Ectodermal cell (in vitro differentiated cells): ENCODE results near the gene FBXL7.

ENCODE experiments used
- H3K27ac ChIP-seq: 2 replicates; pipeline ENCODE4 v1.7.0; 2013; ENCODE audit warnings: mild to moderate bottlenecking, low read depth, low read length; ENCODE audit not compliant: insufficient read depth, poor library complexity, severe bottlenecking
- H3K27me3 ChIP-seq: 2 replicates; pipeline ENCODE4 v1.7.0; 2013; ENCODE audit warnings: mild to moderate bottlenecking, low read length; ENCODE audit not compliant: insufficient read depth, control insufficient read depth, poor library complexity, severe bottlenecking
- H3K36me3 ChIP-seq: one replicate; pipeline ENCODE4 v1.7.0; 2013; ENCODE audit warnings: low read length; ENCODE audit not compliant: control insufficient read depth, insufficient read depth
- H3K4me1 ChIP-seq: one replicate; pipeline ENCODE4 v1.7.0; 2013; ENCODE audit warnings: low read length; ENCODE audit not compliant: control insufficient read depth, insufficient read depth
- H3K4me3 ChIP-seq: 2 replicates; pipeline ENCODE4 v1.7.0; 2013; ENCODE audit warnings: low read depth, low read length, control low read depth; ENCODE audit not compliant: insufficient read depth
- H3K9me3 ChIP-seq: 2 replicates; pipeline ENCODE4 v1.7.0; 2013; ENCODE audit warnings: mild to moderate bottlenecking, low read length, moderate library complexity; ENCODE audit not compliant: control insufficient read depth
- WGBS, 2 experiments: methylation state at CpG; one replicate each; pipeline ENCODE4 v1.1.7; 2013; ENCODE audit warnings: missing lambda C conversion rate in 2 of 2; 5-methylcytosine and 5-hydroxymethylcytosine counted together

The FBXL7 gene

DNA sequence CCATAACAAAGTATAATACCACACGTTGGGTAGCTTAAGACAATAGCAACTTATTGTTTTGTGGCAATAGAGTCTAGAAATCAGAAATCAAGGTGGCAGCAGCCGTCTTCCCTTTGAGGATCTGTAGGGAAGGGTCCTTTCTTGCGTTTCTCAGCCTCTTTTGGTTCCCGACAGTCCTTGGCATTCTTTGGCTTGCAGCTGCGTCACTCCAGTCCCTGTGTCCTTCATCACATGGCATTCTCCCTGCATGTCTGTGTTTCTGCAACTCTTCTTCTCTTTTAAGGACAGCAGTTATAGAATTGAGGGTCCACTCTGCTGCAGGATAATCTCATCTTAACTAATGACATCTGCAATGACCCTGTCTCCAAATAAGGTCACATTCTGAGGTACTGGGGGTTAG is 140.1 kb downstream of the FBXL7 start:
- Histone ChIP-seq H3K4me1 (no peaks in the 10 kb centered on the region), H3K9me3 (no peaks in the 10 kb centered on the region), H3K27me3 (no peaks in the 10 kb centered on the region), H3K4me3 (no peak overlapping the region), H3K27ac (no peak overlapping the region), H3K36me3 (no peaks in the 10 kb centered on the region)
- WGBS, 2 experiments: 93 to 97% methylated on average over 4 to 5 of the region's 5 CpGs

DNA sequence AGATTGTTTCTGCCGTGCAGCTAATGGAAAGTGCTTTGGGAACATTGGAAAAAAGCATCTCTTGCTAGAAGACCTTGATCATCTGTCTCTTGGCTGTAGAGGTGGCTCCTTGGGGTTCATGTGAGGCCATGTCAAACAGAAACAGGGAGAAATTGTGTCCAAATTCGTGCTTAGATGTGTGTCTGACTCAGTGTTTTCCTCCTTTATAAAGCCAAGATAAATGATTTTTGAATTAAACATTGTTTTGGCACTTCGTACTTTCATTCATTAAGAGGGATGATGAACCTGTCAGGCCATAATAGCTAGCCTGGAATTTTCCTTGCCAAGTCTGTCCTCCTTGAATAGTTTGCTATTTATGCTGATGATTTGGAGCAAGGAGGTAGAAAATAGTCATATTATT is 143.8 kb downstream of the FBXL7 start:
- WGBS, 2 experiments: 91 to 96% methylated on average over 3 of the region's 3 CpGs
- Histone ChIP-seq H3K4me1 (no peaks in the 10 kb centered on the region), H3K9me3 (no peaks in the 10 kb centered on the region), H3K4me3 (no peak overlapping the region), H3K27me3 (no peaks in the 10 kb centered on the region), H3K27ac (no peak overlapping the region), H3K36me3 (no peaks in the 10 kb centered on the region)

DNA sequence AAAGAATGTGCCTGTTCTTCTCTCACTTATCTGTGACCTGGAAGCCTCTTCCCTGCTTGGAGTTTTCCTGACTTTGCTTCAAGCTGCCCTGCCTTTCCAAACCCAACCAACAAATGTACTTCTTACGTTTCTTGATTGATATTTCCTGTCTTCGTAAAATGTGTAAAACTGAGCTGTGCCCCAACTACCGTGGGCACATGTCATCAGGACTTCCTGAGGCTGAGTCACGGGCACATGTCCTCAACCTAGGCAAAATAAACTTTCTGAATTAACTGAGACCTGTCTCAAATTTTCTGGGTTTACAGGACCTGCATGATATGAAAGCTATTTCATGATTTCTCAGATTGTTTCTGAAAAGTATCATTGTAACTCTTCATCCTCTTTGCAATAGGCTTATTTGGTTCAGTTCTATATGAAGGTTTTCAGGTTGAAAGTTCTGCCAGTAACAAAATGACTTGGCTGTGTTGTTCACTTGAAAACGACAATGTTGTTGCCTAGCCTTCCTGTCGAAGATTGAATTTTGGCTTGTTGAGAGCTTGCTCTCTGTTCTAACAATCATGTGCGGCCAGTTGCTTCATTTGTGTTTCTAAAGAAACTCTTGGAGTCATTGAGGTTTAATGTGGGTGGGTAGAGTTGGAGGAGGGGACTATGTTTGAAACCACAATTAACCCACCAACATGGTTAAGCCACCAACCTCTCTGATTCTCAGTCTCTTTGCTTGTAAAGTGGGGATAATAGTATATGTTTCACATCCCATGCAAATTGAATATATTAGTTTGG is 145.6 kb downstream of the FBXL7 start:
- H3K27me3 ChIP-seq: no peaks in the 10 kb centered on the region
- H3K4me1 ChIP-seq: no peaks in the 10 kb centered on the region
- no peak overlapping the region for H3K27ac ChIP-seq
- H3K9me3 ChIP-seq: no peaks in the 10 kb centered on the region
- WGBS, 2 experiments: 63 to 66% methylated on average over 7 of the region's 7 CpGs
- no peak overlapping the region for H3K4me3 ChIP-seq
- no peaks in the 10 kb centered on the region for H3K36me3 ChIP-seq

DNA sequence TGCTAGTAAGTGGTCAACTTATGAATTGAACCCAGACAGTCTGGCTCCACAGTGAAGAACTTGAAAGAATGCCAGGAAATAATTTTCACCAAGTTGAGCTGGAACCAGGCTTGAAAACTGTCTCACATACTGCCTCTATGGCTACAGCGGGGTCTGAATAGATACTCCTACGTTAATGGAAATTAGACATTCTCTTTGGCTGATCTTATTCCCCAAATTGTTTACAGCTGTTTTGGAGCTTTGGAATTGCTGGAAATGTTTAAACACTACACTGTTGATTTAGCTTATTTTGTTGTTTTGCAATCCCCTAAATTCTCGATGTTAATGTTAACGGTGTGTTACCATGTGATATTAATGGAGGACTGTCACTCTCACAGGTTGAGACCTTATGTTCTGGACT is 146.4 kb downstream of the FBXL7 start:
- no peak overlapping the region for H3K4me3 ChIP-seq
- no peaks in the 10 kb centered on the region for H3K9me3 ChIP-seq
- no peaks in the 10 kb centered on the region for H3K4me1 ChIP-seq
- WGBS, 2 experiments: 98 to 100% methylated on average over 4 of the region's 4 CpGs
- H3K36me3 ChIP-seq: no peaks in the 10 kb centered on the region
- H3K27me3 ChIP-seq: no peaks in the 10 kb centered on the region
- no peak overlapping the region for H3K27ac ChIP-seq

DNA sequence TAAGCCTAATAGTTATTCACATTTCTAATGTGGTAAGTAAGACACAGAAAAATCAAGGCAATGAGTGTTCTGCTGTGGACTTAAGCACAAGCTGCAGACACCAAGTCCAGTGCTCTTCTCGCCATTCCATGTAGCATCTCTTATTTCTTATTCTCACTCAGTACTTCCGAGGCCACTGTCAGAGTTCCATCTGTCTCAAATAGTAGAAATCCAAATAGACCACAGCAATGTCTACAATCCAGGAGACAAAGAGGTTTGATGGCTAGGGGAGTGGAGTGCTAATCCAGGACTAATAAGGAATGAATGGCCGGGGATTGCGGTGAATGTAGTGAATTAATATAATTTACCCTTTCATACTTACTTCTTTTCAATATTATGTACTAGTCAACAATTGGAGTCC is 147.3 kb downstream of the FBXL7 start:
- Histone ChIP-seq H3K4me3 (no peak overlapping the region), H3K9me3 (no peaks in the 10 kb centered on the region), H3K27me3 (no peaks in the 10 kb centered on the region), H3K27ac (no peak overlapping the region), H3K4me1 (no peaks in the 10 kb centered on the region), H3K36me3 (no peaks in the 10 kb centered on the region)
- 86 to 91% methylated on average over 2 to 4 of the region's 4 CpGs for WGBS, 2 experiments

DNA sequence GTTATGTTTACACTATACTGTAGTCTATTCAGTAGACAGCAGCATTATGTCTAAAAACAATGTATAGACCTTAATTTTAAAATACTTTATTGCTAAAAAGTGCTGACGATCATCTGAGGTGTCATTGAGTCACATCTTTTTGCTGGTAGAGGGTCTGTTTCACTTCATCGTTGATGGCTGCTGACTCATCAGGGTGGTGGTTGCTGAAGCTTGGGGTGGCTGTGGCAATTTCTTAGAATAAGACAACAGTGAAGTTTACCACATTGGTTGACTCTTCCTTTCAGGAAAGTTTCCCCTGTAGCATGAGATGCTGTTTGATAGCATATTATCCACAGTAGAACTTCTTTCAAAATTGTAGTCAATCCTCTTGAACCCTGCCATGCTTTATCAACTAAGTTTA is 150.3 kb downstream of the FBXL7 start:
- Histone ChIP-seq H3K9me3 (no peaks in the 10 kb centered on the region), H3K4me3 (no peak overlapping the region), H3K36me3 (no peaks in the 10 kb centered on the region), H3K27me3 (no peaks in the 10 kb centered on the region), H3K4me1 (no peaks in the 10 kb centered on the region), H3K27ac (no peak overlapping the region)
- WGBS, 2 experiments: 96 to 100% methylated on average over 2 of the region's 2 CpGs

DNA sequence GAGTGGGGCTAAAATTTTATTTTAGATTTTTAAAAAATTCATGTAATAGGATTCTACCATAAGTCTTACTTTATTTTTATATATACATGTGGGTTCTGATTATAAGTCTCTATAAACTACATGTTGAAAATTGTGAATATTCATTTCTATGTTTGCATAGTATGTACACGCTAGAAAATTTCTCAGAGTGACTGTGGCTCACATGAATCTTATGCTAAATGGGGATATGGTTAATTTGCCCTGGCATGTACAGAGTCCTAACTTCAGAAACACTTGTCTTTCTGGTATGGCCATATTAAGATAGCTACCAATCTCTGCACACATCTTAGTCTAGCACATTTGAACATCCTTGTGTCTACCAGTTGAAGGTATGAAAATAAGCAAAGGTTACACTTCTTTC is 154.8 kb downstream of the FBXL7 start:
- no peaks in the 10 kb centered on the region for H3K27me3 ChIP-seq
- H3K4me1 ChIP-seq: no peaks in the 10 kb centered on the region
- H3K4me3 ChIP-seq: no peak overlapping the region
- 93 to 94% methylated on average over 1 of the region's 1 CpG for WGBS, 2 experiments
- no peaks in the 10 kb centered on the region for H3K36me3 ChIP-seq
- H3K27ac ChIP-seq: no peak overlapping the region
- no peaks in the 10 kb centered on the region for H3K9me3 ChIP-seq

DNA sequence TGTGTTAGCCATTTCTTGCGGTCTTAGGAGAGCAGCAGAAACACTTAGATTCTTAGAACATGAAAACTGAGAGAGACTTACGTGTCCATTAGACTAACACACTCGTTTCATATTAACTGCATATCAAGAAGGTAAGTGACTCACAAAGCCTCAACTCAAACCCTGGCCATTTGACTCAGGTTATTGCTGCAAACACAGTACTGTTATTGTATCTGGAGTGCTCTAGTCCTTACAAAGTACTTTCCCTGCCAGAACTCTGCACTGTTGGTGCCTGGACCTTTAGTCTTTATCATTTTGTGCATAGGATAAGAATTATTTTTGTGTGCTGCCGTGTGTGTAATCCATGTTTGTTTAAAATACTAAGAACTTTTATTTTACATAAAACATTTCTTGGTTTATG is 155.7 kb downstream of the FBXL7 start:
- Histone ChIP-seq H3K27me3 (no peaks in the 10 kb centered on the region), H3K36me3 (no peaks in the 10 kb centered on the region), H3K27ac (no peak overlapping the region), H3K4me1 (no peaks in the 10 kb centered on the region), H3K9me3 (no peaks in the 10 kb centered on the region), H3K4me3 (no peak overlapping the region)
- 86 to 93% methylated on average over 3 to 4 of the region's 4 CpGs for WGBS, 2 experiments

DNA sequence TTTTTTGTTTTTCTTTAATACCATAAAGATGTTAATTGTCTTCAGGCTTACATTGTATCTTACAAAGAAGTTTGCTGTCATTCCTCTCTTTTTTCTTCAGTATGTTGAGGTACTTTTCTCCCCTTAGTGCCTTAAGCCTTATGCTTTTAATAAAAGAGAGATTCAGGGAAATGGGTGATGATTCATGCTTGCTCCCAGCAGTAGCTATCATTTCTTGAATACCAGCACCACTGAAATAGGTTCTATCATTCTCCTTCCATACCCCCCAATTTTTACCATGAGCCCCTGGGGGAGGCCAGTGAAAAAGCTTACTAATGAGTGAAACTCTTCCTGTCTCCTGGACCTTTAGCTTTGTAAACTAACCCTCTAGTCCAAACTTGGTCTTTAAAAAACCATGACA is 165.0 kb downstream of the FBXL7 start:
- Histone ChIP-seq H3K9me3 (no peaks in the 10 kb centered on the region), H3K27me3 (no peaks in the 10 kb centered on the region), H3K4me1 (no peaks in the 10 kb centered on the region), H3K4me3 (no peak overlapping the region), H3K27ac (no peak overlapping the region), H3K36me3 (no peaks in the 10 kb centered on the region)

DNA sequence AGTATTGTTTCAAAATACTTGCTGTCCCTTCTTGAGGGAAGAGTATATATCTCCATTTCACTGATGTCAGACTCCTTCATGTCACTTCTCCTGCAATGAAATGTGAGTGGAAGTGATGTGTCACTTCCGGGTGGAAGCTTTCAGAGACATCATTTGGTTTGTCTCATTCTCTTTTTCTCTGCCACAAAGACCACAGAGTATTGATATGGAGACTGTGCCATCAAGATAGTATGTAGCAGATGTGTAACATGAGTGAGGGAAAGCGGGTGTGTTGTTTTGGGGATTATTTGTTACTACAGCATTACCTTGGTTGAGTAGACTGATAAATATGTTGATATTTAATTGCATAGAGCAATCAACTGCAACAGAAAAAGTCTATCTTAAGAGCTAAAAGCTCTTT is 169.8 kb downstream of the FBXL7 start:
- 93 to 100% methylated on average over 2 of the region's 2 CpGs for WGBS, 2 experiments
- Histone ChIP-seq H3K4me1 (no peaks in the 10 kb centered on the region), H3K27ac (no peak overlapping the region), H3K27me3 (no peaks in the 10 kb centered on the region), H3K9me3 (no peaks in the 10 kb centered on the region), H3K4me3 (no peak overlapping the region), H3K36me3 (no peaks in the 10 kb centered on the region)

DNA sequence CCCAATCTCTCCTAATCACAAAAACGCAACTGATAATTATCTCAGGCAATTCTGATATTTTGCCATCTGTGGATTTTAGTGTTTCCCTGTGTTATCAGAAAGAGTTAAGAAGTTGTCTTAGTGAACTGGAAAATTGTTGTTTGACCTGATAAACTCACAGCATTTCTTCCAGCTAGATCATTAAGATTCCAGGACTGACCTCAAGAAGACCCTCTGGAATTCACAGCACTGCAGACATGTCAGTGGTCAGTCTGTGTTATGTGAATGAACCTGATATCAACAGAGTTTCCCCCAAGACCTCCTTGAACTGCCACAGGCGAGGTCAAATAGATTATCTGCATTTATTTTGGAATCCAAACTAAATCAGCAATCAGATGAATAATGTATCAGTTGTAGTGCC is 174.7 kb downstream of the FBXL7 start:
- 80 to 100% methylated on average over 1 of the region's 2 CpGs for WGBS, 2 experiments
- Histone ChIP-seq H3K4me1 (no peaks in the 10 kb centered on the region), H3K4me3 (no peak overlapping the region)

More for the DNA sequence above, 174.7 kb downstream of the FBXL7 start:
- H3K9me3 ChIP-seq: no peaks in the 10 kb centered on the region
- no peak overlapping the region for H3K27ac ChIP-seq
- no peaks in the 10 kb centered on the region for H3K36me3 ChIP-seq
- no peaks in the 10 kb centered on the region for H3K27me3 ChIP-seq
